CD14-positive monocyte (primary cell): ENCODE measurements around the gene ROBO2. TPM values are rescaled to one million over a fixed set of nuclear protein-coding genes. Genes with fewer than 3 reads are reported as not detected.

Experiments used
- DNase-seq, 3 donors: peaks; one replicate each; pipeline ENCODE4 v3.0.0-alpha.2; 2011 to 2022
- H2AFZ ChIP-seq: 2 replicates; pipeline ENCODE4 v1.6.0; 2012; ENCODE audit warnings: mild to moderate bottlenecking, low read depth, low read length, inconsistent platforms; ENCODE audit not compliant: insufficient read depth, poor library complexity, severe bottlenecking
- H3K27ac ChIP-seq, 2 donors: 1 replicate in 1 of 2; 2 replicates in 1 of 2; pipeline ENCODE4 v1.5.1; 2012 to 2013; ENCODE audit warnings: low read length in 2 of 2, control low read depth in 1 of 2, inconsistent platforms in 1 of 2, low read depth in 1 of 2, mild to moderate bottlenecking in 1 of 2
- H3K27me3 ChIP-seq, 2 donors: one replicate each; pipeline versions ENCODE4 v1.6.0 to v1.6.1; 2011 to 2013; ENCODE audit warnings: low read length in 2 of 2; ENCODE audit not compliant: control insufficient read depth in 2 of 2, insufficient read depth in 2 of 2
- H3K36me3 ChIP-seq, 2 donors: replicated peaks in 1 of 2; 1 replicate in 1 of 2; 2 replicates in 1 of 2; pipeline versions ENCODE4 v1.5.1 to v1.6.1; 2012 to 2013; ENCODE audit warnings: low read length in 2 of 2, control low read depth in 1 of 2, inconsistent platforms in 1 of 2, mild to moderate bottlenecking in 1 of 2; ENCODE audit not compliant: insufficient read depth in 2 of 2, control insufficient read depth in 1 of 2
- H3K4me1 ChIP-seq, 2 donors: 1 replicate in 1 of 2; 2 replicates in 1 of 2; pipeline versions ENCODE4 v1.5.1 to v1.6.1; 2012 to 2013; ENCODE audit warnings: low read length in 2 of 2, control low read depth in 1 of 2, inconsistent platforms in 1 of 2, mild to moderate bottlenecking in 1 of 2, moderate library complexity in 1 of 2; ENCODE audit not compliant: insufficient read depth in 2 of 2, control insufficient read depth in 1 of 2
- H3K4me2 ChIP-seq: replicated peaks from 2 replicates; pipeline ENCODE3; 2012; ENCODE audit warnings: low read length, moderate library complexity, mild to moderate bottlenecking; ENCODE audit not compliant: poor library complexity, severe bottlenecking; ENCODE audit errors: extremely low read depth
- H3K4me3 ChIP-seq, 3 experiments: fragments of 200-600 bp in 1 of 3; sonication (generic) in 1 of 3; replicated peaks in 1 of 3; 1 replicate in 2 of 3; 2 replicates in 1 of 3; pipeline ENCODE4 v1.5.1; 2011 to 2013; ENCODE audit warnings: low read length in 3 of 3, mild to moderate bottlenecking in 3 of 3, control low read depth in 2 of 3, low read depth in 2 of 3, inconsistent platforms in 1 of 3, moderate library complexity in 1 of 3
- H3K79me2 ChIP-seq: 2 replicates; pipeline ENCODE4 v1.6.0; 2012; ENCODE audit warnings: mild to moderate bottlenecking, control low read depth, inconsistent platforms, low read length, moderate library complexity; ENCODE audit not compliant: insufficient read depth
- H3K9ac ChIP-seq: 2 replicates; pipeline ENCODE4 v1.6.0; 2017; ENCODE audit warnings: low read length, mild to moderate bottlenecking; ENCODE audit not compliant: insufficient read depth, poor library complexity, severe bottlenecking
- H3K9me3 ChIP-seq, 2 donors: replicated peaks in 1 of 2; 1 replicate in 1 of 2; 2 replicates in 1 of 2; pipeline versions ENCODE4 v1.5.1 to v1.6.1; 2012 to 2013; ENCODE audit warnings: low read length in 2 of 2, control low read depth in 1 of 2; ENCODE audit not compliant: control insufficient read depth in 1 of 2, insufficient read depth in 1 of 2
- H4K20me1 ChIP-seq: 2 replicates; pipeline ENCODE4 v1.6.0; 2012; ENCODE audit warnings: mild to moderate bottlenecking, low read length, control low read depth, moderate library complexity; ENCODE audit not compliant: insufficient read depth
- H3K27ac Mint-ChIP-seq, 7 donors: one replicate each; pipeline ENCODE4 v1.8.0; 2020; ENCODE audit warnings: mild to moderate bottlenecking in 7 of 7, mixed read lengths in 7 of 7, moderate library complexity in 6 of 7, inconsistent platforms in 2 of 7
- H3K27me3 Mint-ChIP-seq, 3 donors: one replicate each; pipeline ENCODE4 v1.8.0; 2021 to 2022; ENCODE audit warnings: low read depth in 3 of 3, mild to moderate bottlenecking in 3 of 3, mixed read lengths in 3 of 3, moderate library complexity in 3 of 3, inconsistent platforms in 1 of 3
- H3K36me3 Mint-ChIP-seq, 2 donors: one replicate each; pipeline ENCODE4 v1.8.0; 2020; ENCODE audit warnings: mixed read lengths in 2 of 2, inconsistent platforms in 1 of 2, mild to moderate bottlenecking in 1 of 2
- H3K4me1 Mint-ChIP-seq: one replicate; pipeline ENCODE4 v1.8.0; 2020; ENCODE audit warnings: mild to moderate bottlenecking, mixed read lengths
- H3K4me3 Mint-ChIP-seq, 2 donors: one replicate each; pipeline ENCODE4 v1.8.0; 2020; ENCODE audit warnings: mild to moderate bottlenecking in 2 of 2, mixed read lengths in 2 of 2, moderate library complexity in 1 of 2
- H3K9me3 Mint-ChIP-seq, 7 donors: one replicate each; pipeline ENCODE4 v1.8.0; 2020 to 2022; ENCODE audit warnings: mixed read lengths in 7 of 7, mild to moderate bottlenecking in 6 of 7, moderate library complexity in 6 of 7, inconsistent platforms in 2 of 7
- CTCF ChIP-seq: fragments of 200-600 bp; IDR thresholded peaks from one replicate; pipeline ENCODE4 v1.8.0; 2022; ENCODE audit warnings: antibody characterized with exemption, mild to moderate bottlenecking
- WGBS: methylation state at CpG from one replicate; pipeline ENCODE4 v1.1.5; 2013; ENCODE audit warnings: missing lambda C conversion rate; ENCODE audit not compliant: insufficient coverage; 5-methylcytosine and 5-hydroxymethylcytosine counted together
- intact Hi-C, 2 donors: fragments of 100-400 bp; cut with micrococcal nuclease; formaldehyde crosslinking; loops; one replicate each; pipeline versions ENCODE4 v1.15.0 to v1.15.1; 2023
- polyA plus RNA-seq, 3 donors: library from polyadenylated mRNA; depleted of rRNA in 1 of 3; unstranded in 2 of 3; stranded (reverse) in 1 of 3; fragments of 300-500 nt in 2 of 3; fragments of >200 nt in 1 of 3; fragmentation: Illumina TruSeq in 2 of 3; gene quantifications; 1 replicate in 2 of 3; 2 replicates in 1 of 3; pipeline ENCODE4 v1.2.3, GENCODE V29; 2012 to 2021

Gene ROBO2
- polyA plus RNA-seq, 3 donors = not detected

GRCh38 chr3:77038468-77038929 lies 1.4 kb upstream of the ROBO2 start:
- Histone ChIP-seq H3K9me3 (peaks cover 0 to 9% of the 10 kb centered on the region in 2 donors), H3K4me3 (no peak overlapping the region), H4K20me1 (no peaks in the 10 kb centered on the region), H3K27me3 (peaks cover 39 to 51% of the 10 kb centered on the region in 2 donors), H3K79me2 (no peaks in the 10 kb centered on the region), H3K4me2 (no peak overlapping the region), H3K36me3 (no peaks in the 10 kb centered on the region), H3K9ac (no peak overlapping the region), H3K27ac (no peak overlapping the region), H3K4me1 (no peaks in the 10 kb centered on the region), H2AFZ (no peak overlapping the region)
- H3K4me3 Mint-ChIP-seq = peak overlapping the region in 1 of 2 donors; percentile 64
- H3K27ac Mint-ChIP-seq = no peak overlapping the region
- no peaks in the 10 kb centered on the region for H3K36me3 Mint-ChIP-seq
- H3K9me3 Mint-ChIP-seq = peaks cover 0 to 6% (median 3%) of the 10 kb centered on the region in 7 donors
- no peak for DNase-seq
- intact Hi-C loops = no loop called here
- no peak for TF ChIP-seq CTCF
- 0% methylated on average over 12 of the region's 21 CpGs for WGBS
- peaks cover 40 to 51% (median 43%) of the 10 kb centered on the region in 3 donors for H3K27me3 Mint-ChIP-seq
- H3K4me1 Mint-ChIP-seq = no peaks in the 10 kb centered on the region

- Histone ChIP-seq H3K4me1 (no peaks in the 10 kb centered on the region), H3K27ac (no peak overlapping the region), H4K20me1 (no peaks in the 10 kb centered on the region), H3K4me3 (no peak overlapping the region), H3K9ac (no peak overlapping the region), H3K36me3 (no peaks in the 10 kb centered on the region), H3K79me2 (no peaks in the 10 kb centered on the region), H3K9me3 (peaks cover 0 to 9% of the 10 kb centered on the region in 2 donors), H3K4me2 (no peak overlapping the region), H2AFZ (no peak overlapping the region), H3K27me3 (peaks cover 39 to 51% of the 10 kb centered on the region in 2 donors)
- Mint-ChIP-seq H3K36me3 (no peaks in the 10 kb centered on the region), H3K4me1 (no peaks in the 10 kb centered on the region), H3K27ac (no peak overlapping the region), H3K27me3 (peaks cover 40 to 51% (median 43%) of the 10 kb centered on the region in 3 donors), H3K4me3 (peak overlapping the region in 1 of 2 donors; percentile 64), H3K9me3 (peaks cover 0 to 6% (median 3%) of the 10 kb centered on the region in 7 donors)
- 3% methylated on average over 23 of the region's 33 CpGs for WGBS
- no peak for DNase-seq
- intact Hi-C loops = no loop called here
- no peak for TF ChIP-seq CTCF
These were observed 831 bp upstream of the ROBO2 start for GRCh38 chr3:77038930-77039605.
